HG02885 (cell line): ENCODE measurements around the gene PIBF1.

Experiments used
- ATAC-seq: cut with Tn5 transposase; IDR thresholded peaks from one replicate; pipeline ENCODE4 v1.9.1; 2021; ENCODE audit warnings: mild to moderate bottlenecking; ENCODE audit not compliant: unreplicated experiment, poor library complexity

PIBF1 gene

GRCh38 chr13:73057284-73058063, 275.5 kb downstream of the PIBF1 start:
- no peak for ATAC-seq

GRCh38 chr13:73058064-73058313, 276.1 kb downstream of the PIBF1 start:
- ATAC-seq: no peak

GRCh38 chr13:73058432-73058735, 276.5 kb downstream of the PIBF1 start:
- ATAC-seq: peak; percentile 19

- ATAC-seq: peak; percentile 96
These were observed 277.0 kb downstream of the PIBF1 start, which contains the start of gene KLF5 for GRCh38 chr13:73058736-73059459. Gene KLF5, plus strand, starts transcription at chr13:73059005. Its CDS starts 323 bp downstream, at chr13:73059328.

GRCh38 chr13:73059460-73060250, 277.7 kb downstream of the PIBF1 start:
- peak; percentile 46 for ATAC-seq

GRCh38 chr13:73060251-73061160, 278.6 kb downstream of the PIBF1 start:
- no peak for ATAC-seq

GRCh38 chr13:73061473-73061872, 279.5 kb downstream of the PIBF1 start:
- ATAC-seq: no peak

GRCh38 chr13:73061876-73062275, 279.9 kb downstream of the PIBF1 start:
- no peak for ATAC-seq

- ATAC-seq: no peak
These were observed 280.5 kb downstream of the PIBF1 start for GRCh38 chr13:73062468-73062867.

GRCh38 chr13:73063166-73063565, 281.2 kb downstream of the PIBF1 start:
- no peak for ATAC-seq

GRCh38 chr13:73065036-73065435, 283.1 kb downstream of the PIBF1 start:
- no peak for ATAC-seq

- ATAC-seq: no peak
These were observed 283.9 kb downstream of the PIBF1 start for GRCh38 chr13:73065665-73066340.
